Activated CD8-positive, alpha-beta memory T cell treated with anti-CD3 and anti-CD28 coated beads, Interleukin-2, amount 50 U/mL, for 48 hours (primary cell): ENCODE results near the gene E2F4.
A peak's percentile ranks its signal among the peaks of the same experiment; 100 is the strongest.

ENCODE experiments used
- DNase-seq: peaks from one replicate; pipeline ENCODE4 v3.0.0-alpha.2; 2020

The E2F4 gene

DNA sequence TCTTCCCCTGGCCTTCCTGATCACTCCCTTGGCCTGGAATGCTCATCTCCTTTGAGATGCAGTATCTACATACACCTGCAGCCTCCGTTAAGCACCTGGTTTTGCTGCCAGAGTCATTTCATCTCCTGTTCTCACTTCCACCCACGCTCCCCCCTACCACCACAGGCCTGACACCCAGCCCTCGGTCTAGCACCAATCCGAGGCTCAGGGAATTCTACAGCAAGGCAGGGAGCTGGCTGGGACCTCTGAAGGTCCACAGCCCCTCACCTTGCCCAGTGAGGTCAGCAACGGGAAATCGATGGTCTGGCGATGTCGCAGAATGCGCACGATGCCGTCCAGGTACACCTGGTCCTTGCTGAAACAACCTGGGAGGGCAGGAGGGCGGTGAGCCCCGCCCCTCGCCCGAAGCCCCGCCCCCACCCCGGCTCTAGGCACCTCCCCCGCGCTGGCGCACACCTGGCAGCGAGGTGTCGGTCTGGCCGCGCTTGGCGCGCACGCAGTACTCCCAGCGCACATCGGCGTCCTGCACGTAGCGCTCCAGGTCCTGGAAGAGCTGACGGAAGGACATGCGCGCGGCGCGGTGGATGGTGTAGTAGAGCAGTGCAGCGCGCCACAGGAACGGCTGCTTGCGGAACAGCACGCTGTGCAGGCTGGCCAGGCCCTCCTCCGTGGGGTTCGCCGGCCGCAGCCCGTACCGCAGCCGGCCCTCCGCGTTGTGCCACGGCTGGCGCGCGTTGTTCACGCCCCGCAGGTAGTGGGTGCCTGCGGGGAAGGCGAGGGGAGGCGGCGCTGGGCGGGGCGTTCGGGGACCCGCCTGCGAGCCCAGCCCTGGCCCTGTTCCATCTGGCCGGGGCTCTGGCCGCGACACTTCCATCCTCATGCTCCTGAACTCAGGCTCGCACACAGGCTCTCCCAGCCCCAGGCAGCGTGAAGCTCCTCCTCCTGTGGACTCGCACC lies 13.9 kb upstream of the E2F4 start:
- peak; percentile 75 for DNase-seq

- no peak for DNase-seq
Observed at GRCh38 chr16:67179421-67180080, 12.4 kb upstream of the E2F4 start.

- DNase-seq, result no peak
Observed at GRCh38 chr16:67180166-67180565, 11.8 kb upstream of the E2F4 start.

GRCh38 chr16:67181346-67181745 lies 10.6 kb upstream of the E2F4 start:
- no peak for DNase-seq

- DNase-seq, result no peak
Observed at GRCh38 chr16:67182288-67182687, 9.7 kb upstream of the E2F4 start.

- no peak for DNase-seq
Observed at GRCh38 chr16:67183284-67183626, 8.7 kb upstream of the E2F4 start.

GRCh38 chr16:67183627-67184452 lies 8.1 kb upstream of the E2F4 start, which contains the start of gene MATCAP1:
TSS of gene MATCAP1 (minus strand) at chr16:67183963. CDS start at chr16:67180610, 3,353 bp downstream.
- peak; percentile 94 for DNase-seq

GRCh38 chr16:67184453-67184994 lies 7.4 kb upstream of the E2F4 start:
- no peak for DNase-seq

- DNase-seq, result peak; percentile 94
Observed at GRCh38 chr16:67184995-67185650, 6.8 kb upstream of the E2F4 start.

- DNase-seq, result no peak
Observed at GRCh38 chr16:67185651-67186134, 6.3 kb upstream of the E2F4 start.

DNA sequence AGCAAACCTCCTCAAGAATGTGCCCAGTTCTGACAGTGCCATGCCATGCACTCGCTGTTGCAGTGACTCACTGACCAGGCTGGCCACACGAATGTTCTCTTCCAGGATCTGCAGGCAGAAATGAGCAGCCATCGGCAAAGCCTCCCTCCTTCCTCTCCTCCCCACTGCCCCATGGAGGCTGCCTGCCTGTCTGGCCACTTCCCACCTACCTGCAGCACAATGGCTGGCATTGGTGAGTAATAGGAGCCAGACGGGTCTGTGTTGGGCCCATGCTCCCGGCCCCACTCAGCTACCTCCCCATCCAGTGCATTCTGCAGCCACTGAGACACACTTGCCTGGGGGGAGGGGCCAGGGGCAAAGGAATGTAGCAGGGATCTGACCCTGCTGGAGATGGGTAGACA lies 5.4 kb upstream of the E2F4 start:
- no peak for DNase-seq

DNA sequence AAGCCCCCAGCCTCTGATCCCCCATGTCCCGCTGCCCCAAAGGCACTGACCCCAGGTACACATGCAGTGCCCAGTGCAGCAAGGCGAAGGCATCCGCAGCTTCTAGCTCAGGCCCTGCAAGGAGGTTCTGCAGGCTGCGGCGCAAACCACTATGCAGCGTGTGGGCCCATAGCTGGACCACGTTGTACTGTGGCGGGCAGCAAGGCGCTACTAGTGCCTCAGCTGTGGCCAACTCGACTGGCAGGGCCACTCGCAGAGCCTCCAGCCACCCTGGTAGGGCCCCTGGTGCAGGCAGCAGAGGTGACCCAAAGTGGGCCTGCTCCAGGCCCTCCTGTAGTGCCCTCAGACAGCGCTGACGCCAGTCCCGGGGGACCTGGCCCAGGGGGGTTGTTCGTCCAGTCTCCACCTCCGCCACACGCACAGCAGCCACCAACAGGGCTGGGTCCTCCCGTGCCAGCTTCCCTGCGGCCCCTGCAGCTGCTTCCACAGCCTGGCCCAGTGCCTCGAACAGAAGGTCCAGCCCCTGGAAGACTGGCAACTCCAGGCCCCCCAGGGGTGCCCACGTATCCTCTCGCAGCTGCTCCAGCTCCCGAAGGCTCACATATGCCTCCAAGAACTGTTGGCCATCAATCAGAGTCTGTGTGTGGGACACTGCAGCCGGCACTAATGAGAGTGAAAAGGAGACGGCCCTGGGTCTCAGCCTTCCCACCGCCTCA lies 4.6 kb upstream of the E2F4 start:
- DNase-seq, result no peak

- DNase-seq, result no peak
Observed at GRCh38 chr16:67188323-67188722, 3.6 kb upstream of the E2F4 start.

GRCh38 chr16:67188798-67189197 lies 3.2 kb upstream of the E2F4 start:
- DNase-seq, result no peak

- DNase-seq, result no peak
Observed at GRCh38 chr16:67190041-67190440, 1.9 kb upstream of the E2F4 start, which contains the start of gene EXOC3L1. TSS of gene EXOC3L1 (minus strand) at chr16:67190136. CDS start at chr16:67189676, 460 bp downstream.

DNA sequence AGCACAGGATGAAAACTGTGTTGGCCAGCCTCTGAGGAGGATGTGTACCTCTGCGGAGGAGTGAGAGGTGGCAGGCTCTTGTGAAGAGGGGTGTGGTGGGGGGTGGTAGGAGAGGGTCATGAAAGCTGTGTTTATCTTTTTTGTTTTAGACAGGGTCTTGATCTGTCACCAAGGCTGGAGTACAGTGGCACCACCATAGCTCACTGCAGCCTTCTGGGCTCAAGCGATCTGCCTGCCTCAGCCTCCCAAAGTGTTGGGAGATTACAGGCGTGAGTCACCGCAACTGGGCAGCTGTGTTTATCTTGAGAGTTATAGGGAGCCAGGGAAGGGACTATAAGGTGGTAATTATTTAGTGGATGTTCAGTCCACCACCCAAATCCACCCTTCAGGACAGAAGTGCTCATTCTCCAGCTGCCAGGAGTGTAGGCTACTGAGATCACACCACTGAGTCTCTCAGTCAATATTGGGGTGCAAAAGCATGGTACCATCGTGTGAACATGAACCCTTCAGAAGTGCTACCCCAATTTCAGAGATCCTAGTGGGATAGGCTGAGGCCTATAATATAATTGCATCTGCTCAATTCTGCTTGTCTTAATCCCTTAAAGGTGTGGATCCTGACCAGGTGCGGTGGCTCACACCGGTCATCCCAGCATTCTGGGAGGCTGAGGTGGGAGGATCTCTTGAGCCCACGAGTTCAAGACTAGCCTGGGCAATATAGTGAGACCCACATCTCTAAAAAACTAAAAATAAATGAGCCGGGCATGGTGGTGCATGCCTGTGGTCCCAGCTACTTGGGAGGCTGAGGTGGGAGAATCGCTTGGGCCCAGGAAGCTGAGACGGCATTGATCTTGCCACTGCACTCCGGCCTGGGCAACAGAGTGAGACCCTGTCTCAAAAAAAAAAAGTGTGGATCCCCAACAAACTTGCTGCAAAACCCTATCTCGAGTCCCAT lies 1.2 kb upstream of the E2F4 start:
- DNase-seq, result no peak

DNA sequence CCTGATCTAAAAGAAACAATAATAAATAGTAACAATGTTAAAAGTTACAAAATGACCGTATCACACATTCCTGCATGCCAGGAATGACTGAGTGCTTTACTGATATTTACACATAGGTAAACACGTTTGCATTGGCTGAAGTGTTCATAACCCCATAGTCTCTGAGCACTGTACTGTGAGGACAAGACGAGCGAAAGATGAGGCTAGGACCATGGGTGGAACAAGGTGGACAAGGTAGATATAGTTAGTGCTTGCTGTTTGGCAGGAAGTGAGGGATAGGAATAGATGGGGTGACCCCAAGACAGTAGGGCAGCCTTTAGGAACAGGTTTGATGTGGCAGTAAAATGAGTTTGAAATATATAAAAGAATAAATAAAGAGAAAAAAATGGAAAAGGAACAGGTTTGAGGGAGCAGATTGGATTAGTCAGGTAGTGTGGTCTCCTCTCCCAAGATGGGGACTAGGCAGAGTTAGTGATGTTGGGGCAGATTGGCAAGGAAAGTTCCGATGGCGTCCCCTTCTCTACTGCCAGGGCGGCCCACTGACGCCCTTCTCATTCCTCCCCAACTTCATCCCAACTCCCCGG lies 452 bp upstream of the E2F4 start:
- DNase-seq, result no peak

DNA sequence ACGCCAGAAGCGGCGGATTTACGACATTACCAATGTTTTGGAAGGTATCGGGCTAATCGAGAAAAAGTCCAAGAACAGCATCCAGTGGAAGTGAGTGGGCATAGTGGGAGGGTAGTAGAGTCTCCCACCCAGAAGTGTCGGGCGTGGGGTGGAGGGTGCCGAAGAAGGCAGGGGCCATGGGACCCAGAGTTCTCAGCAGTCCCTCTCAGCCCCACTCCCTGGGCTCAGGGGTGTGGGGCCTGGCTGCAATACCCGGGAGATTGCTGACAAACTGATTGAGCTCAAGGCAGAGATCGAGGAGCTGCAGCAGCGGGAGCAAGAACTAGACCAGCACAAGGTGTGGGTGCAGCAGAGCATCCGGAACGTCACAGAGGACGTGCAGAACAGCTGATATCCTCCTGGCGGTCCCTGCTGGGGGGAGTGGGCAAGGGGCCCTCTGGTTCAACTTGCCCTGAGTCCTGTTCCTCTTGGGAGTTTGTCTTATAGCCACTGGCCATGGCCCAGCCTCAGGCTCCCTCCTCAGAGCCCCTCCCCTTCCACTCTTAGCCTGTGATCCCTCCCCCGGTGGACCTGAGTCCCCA lies 916 bp downstream of the E2F4 start:
- no peak for DNase-seq

DNA sequence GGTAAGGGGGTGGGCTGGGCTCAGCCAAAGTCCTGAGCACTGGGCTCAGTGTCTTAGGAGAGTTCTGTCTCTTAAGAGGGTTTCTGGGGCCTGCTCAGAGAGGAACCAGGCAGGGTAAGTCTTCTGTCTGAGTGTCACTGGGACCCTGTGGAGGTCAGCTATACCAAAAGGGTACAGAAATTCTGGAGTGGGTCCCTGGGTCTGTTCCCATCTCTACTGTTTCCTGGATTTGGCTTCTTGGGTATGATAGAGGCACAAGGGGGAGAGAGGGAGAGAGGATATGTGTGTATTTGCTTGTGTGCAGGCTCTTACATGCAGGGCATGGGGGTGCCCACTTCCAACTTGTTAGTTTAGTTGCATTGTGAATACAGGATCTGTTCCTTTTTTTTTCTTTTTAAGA lies 1.6 kb downstream of the E2F4 start:
- no peak for DNase-seq

GRCh38 chr16:67194260-67194659 lies 2.3 kb downstream of the E2F4 start:
- DNase-seq, result no peak
